GM21576 (cell line): Measurements from ENCODE around the gene LDHAL6B.

Experiments
- ATAC-seq: cut with Tn5 transposase; IDR thresholded peaks from one replicate; pipeline ENCODE4 v1.9.1; 2021; ENCODE audit warnings: mild to moderate bottlenecking, moderate library complexity; ENCODE audit not compliant: unreplicated experiment

The LDHAL6B gene

DNA sequence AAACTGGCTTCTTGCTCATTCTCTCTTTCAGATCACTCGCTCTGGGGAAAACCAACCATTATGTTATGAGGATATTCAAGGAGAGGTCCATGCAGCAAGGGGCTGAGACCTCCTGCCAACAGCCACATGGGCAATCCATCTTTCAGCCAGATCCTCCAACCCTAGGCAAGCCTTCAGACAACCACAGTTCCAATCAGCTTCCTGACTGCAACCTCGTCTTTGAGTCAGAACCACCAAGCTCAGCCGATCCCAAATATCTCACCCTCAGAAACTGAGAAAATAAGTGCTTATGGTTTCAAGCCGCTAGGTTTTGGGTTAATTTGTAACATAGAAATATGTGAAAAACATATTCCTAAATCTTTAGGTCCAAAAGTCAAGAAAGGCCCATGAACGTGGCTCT, 10.3 kb downstream of the LDHAL6B start:
- ATAC-seq: no peak

DNA sequence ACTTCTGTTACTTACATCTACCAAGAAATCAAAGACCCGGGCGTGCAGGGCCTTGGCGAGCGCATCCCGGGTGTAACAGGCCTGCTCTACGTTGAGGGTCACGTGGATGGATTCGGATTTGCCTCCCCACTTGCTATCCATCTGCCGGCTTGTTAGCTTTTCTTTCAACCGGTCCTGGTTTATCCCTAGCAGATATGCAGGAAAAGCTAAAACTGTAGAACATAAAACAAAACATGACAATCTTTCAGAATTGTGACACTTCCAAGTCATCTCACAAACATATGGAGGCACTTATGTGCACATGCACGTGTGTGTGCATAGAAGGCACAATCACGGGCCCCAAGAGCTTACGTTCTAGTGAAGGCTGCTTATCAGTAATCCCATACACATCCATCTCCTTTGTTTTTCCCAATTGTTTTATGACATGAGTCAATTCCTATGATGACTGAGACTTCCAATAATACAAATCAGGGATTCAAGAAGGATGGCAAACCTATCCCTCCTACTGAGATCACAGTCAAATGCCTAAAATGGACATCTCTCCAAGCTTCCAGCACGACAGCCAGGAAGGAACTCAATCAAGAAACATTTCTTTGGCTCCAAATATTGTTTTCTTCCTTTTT, 11.3 kb downstream of the LDHAL6B start:
- no peak for ATAC-seq

DNA sequence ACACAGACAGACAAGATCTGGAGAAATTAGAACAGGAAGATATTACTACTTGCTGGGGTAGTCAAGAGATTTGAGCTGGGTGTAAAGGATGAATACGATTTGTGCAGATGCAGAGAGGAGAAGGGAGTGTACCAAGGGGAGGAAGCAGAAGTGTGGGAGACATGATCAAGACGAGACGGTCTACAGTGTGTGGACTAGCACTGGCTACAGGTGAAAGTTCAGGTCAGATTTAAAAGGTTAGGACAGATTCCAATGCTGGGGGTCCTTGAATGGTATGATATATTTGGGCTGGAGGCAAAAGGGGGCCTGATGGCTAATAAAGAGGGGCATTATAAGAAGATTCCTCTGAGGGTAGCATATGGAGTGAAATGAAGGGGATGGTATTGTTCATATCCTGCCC, 12.1 kb downstream of the LDHAL6B start:
- ATAC-seq: no peak

DNA sequence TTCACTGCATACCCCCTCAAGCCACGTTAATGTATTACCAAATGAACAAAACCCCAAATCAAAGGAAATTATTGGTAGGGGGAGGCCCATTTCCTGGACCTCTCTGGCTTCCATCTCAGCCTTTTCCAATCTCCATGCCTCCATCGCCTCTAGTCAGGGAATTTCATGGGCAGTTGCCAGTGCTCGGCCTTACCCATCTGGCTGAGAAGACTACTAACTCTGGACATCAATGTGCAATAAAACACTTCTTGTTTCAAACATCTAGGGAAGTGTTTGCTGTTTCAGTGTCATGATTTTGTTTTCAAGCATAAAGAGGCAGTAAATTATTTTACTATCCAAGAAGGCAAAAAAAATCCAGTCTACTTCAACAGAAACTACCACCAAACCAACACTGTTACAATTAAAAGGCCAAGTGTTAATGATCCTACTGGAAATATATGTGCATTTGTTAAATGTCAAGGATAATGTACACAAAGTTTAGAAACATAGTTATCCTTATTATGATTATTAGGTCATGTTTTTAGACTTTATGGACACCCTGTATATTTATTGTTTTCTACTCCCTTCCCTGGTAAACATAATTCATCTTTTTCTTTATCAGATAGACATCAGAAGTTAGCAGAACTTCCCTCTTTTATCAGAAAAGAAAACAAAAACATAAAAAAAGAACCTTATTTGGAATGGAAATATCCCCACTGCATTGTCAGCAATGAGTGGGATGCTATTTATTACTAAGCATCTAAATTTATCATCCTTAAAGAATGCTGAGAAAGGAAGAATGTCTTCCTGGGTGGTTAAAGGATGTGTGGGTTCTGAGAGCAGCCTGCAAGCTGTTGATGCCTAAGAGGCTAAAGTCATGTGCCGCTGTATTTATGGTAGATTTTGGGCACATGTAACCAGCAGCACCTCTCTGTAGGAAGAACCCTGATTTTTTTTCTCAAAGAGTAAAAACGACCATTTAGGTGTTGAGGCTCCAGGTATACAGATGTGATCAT, 15.2 kb downstream of the LDHAL6B start:
- ATAC-seq: no peak

DNA sequence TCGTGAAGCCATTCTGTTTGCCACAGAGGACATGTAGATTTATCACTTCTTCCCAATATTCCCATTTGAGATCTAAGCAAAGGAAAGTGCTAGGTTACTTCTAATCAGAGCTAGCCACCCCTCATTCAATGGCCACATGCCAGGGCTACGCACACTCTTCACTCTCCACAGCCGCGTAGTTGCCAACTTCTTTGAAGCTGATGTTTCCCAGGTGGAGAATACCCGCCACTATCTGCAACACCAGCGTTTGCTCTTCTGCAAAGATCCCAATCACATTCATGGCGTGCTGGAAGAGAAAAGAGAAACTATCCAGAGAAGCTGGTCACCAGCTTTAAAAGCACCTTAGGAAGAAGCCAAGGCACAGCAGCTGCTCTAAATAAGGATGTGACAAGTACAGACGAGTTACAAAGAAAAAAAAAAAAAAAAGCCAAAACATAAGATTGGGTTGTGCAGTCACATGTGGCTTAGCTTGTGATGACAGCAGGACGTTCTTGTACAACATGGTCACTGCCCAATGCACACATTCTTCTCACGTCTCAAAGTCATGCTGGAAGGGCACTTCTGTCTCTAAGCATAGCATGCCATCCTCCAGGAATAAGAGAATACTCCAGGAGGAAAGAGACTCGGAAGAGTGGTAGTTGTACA, 16.4 kb downstream of the LDHAL6B start:
- ATAC-seq: no peak

DNA sequence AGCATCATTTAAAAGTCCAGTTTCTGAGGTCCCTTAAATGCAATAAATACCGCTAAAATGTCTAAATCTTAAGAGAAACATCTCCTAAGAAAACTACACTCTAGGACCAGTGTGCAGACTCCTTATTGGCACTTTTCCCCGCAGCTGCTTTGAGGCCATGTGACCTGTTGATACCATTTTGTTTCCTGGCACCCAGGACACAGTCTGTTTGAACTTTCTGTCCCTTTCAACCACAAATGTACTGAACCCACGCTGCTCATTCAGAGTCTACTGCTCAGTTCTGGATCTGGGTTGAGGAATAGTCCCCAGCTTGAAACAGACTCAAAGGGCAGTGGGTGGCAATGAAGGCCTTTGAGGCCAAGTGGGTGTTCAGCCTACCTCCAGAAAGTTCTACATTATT, 17.1 kb downstream of the LDHAL6B start:
- no peak for ATAC-seq

DNA sequence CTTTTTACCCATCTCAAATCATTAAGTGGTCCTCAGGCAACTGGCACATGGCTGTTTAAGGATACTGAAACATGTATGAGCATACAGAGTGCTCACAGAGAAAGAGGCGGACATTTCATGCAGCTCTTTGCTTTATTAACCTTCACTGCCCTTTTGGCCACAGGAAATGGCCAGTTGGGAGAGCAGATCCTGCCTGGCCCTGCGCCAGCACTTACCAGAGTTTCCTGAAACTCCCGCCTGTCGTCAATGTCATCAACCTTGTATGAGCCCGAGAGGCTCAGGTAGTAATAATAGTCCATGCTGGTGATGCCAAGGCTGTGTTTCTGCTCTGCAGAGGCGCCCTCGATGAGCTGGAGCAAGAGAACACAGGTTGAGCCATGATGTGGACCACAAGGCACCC, 17.8 kb downstream of the LDHAL6B start:
- ATAC-seq: no peak

DNA sequence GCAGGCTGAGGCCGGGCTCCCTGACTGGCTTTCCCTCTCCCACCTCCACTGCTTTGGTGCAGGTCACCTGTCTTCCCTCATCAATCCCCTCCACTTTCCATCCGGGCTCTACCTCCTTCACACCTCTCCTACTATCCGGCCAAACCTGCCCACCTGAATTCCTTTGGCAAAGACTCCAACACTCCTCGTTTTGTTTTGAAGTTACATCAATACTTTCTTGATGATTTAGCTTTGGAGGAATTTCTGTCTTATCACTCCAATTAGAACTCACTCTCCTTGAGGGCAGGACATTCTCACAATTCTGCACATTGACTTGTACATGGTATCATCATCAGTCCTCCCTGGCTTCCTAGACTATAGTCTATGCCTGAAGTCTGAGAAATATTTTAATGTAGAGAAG, 20.4 kb downstream of the LDHAL6B start:
- ATAC-seq: no peak

DNA sequence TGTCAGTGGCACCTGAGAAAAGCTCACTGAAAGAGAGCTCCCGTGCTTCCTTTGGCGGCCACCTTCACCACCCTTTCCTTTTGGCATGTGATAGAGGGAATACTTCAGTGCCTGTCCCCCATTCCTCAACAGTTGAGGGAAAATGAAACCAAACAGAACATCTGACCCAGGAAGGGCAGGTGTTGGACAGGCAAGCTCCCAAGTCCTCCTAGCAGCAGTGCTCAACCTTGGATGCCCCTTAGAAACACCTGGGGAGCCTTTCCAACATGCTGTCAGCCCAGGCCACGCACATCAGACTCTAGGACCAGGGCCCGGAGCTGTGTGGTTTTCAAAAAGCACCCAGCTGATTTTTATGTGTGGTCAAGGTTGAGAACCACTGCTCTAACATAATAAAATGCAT, 22.4 kb downstream of the LDHAL6B start:
- ATAC-seq: no peak

DNA sequence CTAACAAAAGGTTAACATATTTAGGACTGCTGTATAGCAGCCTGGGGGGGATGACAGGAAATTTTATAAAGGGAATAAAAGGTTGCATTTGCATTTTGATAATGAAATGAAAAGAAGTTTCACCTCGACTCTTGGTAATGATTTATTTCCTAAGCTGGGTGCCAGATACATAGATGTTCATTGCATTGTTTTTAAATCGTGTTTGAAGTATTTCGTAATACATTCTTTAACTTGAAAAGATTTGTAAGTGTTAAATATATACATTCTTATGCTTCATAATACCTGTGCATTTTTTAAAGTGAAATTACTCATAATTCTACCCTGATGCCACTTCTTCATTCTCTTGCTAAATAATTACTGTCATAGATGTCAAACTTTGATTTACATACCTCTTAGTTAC, 22.8 kb downstream of the LDHAL6B start:
- ATAC-seq: no peak

DNA sequence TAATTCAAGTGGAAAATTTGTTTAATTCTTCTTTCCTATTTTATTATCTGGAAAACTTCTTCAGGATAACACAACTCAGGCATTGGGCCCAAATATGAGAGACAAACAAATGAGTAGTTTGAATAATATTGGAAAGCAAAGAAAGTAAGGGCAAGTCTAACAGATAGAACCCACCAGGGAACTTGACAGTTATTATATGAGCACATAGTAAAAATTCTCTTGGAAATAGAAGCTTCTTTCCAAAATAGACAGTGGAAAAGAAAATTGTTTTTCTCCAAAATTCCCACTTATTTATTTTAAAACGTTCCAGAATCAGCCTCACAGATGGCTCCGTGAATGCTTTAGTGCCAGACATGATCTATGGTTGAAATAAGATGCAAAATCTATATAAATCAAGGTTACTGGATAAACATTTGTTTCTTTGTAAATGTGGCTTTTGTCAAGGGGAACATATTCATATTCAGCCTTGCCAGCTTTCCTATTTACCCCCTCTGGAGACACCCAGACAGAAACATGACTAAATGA, 23.9 kb downstream of the LDHAL6B start:
- no peak for ATAC-seq

DNA sequence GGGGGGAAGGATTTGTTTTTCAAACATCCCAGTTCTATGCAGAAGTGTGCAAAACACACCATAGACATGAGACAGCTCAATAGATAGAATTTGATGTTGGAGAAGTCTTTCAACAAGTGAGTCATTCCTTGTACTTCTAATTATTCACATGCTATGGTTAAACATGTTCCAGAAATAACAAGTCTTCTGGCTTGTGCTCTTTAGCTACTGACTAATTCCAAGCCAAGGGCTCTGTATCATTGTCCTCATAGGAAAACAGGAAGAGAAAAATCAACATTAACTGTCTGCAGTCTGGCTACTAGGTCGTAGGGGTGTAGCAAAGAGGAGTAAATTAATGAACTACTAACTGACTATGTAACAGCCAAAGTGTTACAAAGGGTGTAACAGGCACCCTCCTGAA, 25.8 kb downstream of the LDHAL6B start:
- no peak for ATAC-seq

DNA sequence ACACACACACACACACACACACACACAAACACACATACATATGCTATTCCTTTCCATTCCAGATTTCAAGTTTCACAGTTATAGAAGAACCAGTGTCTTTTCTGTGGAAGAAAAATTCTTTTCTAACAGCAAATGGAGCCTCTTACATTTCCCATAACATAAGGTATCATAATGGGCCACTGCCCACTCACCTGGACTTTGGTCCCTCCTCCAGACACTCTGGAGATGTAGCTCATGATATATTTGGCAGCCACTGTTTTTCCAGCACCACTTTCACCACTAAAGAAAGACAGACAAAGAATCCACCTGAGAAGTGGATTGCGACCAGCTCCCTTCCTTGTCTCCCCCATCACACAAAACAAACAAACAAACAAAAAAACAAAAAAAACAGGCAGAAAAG, 29.8 kb downstream of the LDHAL6B start:
- ATAC-seq: no peak

DNA sequence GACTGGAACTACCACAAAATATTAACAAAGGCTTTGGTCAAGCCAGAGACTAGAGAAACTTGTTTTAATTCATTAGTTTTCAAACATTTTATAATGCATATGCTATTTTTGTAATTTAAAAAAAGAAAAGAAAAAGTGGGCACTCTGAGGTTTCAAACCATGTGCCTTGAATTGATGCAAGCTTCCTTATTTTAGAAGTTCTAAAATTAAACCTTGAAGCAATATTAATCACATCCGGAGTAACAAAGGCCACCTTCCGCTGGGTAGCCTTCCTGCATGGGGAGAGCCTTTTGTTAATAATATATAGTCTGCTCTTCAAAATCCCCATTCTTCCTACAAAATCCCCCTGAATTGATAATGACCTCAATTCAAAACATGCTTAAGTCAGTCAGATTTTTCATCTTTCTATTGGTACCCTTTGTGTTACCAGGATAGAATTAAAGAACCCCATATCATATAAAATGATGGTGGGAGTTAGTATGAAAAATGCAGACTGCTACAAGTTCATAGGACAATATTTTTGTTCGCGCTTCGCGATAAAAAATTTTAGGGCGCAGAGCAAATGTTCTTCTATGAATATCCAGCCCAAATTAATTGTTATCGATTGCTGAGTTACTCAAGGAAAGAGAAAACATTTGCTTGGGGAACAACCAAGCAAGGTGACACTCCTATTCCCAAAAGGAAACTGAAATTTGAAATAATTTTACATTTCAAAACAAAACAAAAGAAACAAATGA, 30.6 kb downstream of the LDHAL6B start:
- peak; percentile 72 for ATAC-seq

DNA sequence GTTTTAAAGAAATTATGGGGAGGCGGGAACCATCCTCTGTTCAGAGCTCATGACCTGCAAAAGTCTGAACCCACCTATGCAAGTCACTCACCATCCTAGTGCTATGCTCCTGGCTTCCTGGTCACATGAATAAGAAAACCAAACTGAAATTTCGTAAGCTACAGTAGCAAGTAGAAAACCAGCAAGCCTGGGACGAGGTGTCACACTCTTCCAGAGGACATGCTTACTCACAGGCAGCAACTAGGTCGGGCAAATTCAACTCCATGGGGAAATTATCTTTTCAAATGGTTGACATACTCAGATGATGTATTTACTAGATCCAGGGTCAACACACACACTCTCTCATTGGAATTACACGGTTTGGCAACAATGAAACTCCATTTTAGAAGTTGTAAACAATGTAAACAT, 31.3 kb downstream of the LDHAL6B start:
- peak; percentile 48 for ATAC-seq

DNA sequence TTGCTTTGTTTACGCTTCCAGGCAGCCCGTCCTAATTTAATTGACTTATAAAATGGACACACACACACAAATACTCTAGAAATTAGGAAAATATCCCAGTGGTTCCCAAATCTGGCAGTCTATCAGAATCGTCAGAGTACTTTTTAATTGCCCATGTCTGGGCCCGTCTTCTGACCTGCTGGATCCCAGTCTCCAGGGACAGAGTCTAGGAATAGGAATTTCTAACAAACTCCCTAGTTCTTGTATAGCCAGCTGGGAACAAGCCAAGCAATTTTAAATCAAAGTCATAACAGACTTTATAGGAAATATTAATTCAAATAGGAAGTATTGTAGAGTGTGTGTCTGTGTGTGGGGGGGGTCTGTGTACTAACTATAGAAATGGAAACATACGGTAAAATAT, 33.4 kb downstream of the LDHAL6B start:
- ATAC-seq: no peak

DNA sequence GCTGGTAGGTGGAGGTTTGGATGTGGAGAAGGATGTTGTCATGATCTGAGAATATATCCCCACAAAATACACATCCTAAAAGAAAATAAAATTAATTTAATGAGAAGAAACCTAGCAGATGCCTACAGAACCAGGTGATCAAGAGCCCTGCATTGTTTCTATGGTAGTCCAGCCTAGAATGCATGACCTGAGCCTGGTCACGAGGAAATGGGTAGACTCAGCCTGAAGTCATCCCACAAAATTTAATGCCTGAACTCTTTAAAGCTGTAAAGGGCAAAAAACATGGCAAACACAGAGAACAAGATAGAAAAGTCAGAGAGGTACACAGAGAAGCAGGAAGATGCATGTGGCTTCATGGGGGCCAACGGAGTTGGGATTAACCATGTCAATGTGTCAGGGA, 36.0 kb downstream of the LDHAL6B start:
- ATAC-seq: no peak

DNA sequence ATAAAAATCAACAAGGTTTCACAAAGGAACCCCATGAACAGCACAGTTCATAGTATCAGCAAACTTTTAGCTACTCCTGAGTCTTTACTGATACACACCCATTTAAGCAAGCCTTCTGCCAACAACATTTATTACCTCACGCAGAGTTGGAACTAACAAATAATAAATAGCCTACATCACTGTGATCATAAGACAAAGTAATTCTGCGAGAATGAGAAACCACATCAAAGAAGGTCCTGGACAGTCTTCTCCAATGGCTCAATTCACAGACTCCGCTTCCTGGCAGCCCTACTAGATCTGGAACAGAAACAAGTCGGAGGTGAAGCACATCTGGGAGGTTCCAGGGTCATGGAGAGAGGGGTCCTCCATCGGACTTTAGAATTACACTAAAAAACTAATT, 37.0 kb downstream of the LDHAL6B start:
- no peak for ATAC-seq

DNA sequence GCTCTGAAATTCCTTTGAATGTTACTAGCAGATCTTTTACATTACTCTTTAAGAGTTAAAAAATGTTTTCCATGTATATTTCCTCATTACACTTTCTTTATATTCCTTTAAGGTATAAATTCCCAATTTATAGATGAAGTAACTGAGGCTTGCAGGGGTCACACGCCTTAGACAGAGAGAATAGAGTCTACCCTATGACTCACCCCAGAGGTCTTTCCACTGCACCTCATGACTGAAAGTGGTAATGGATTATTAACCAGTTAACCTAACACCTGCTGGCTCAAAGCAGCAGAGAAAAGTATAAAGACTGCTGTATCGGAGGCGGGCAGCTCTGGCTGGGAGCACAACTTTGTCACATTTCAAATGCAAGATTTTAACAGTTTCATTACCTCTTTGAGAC, 37.7 kb downstream of the LDHAL6B start:
- ATAC-seq: peak; percentile 65

DNA sequence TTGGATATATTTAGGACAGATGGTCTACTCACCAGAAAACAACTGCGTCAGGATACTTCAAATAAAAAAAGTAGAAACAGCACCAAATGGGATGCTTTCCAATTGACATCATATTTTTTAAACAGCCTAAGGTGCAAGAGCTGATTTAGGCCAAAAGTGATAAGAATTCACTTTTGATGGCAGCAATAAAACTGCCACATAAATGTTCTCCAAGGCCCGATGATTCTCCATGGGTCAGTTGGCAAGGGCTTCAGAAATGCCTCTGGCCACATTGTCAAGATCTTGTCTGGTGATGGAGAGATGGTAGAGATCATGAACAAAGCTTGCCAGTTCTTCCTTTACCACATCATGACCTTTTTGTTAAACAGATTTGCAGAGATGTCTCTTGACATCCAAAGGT, 38.9 kb downstream of the LDHAL6B start:
- ATAC-seq: no peak

DNA sequence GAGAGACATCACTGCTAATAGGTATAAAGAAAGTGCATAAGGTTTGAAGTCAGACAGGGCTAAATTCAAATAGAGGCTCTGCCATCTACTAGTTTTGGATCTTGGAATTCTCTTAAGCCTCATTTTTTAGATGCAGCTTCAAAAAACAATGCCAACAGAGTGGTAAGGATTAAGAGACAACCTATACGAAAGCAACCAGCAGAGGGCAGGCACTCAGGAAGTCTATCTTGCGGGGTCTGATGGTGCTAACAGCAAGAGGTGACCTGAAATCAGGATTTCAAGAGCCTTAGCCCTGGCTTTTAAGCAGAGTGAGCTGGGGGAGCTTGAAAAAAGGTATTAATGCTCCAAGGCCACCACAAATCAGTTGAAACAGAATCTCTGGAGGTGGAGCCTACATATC, 40.7 kb downstream of the LDHAL6B start:
- no peak for ATAC-seq
